Suprapubic skin (tissue), 4 donors: Measurements from ENCODE around the gene SMAD5. TPM values are rescaled to one million over a fixed set of nuclear protein-coding genes. Genes with fewer than 3 reads are reported as not detected.

ENCODE experiments used
- DNase-seq, 2 donors: peaks; one replicate each; pipeline ENCODE4 v3.0.0-alpha.2; 2019; ENCODE audit warnings: low spot score in 2 of 2
- H3K27ac ChIP-seq: fragments of 200-600 bp; sonication (generic); one replicate; pipeline ENCODE4 v1.5.1; 2019
- H3K27me3 ChIP-seq: fragments of 200-600 bp; sonication (generic); one replicate; pipeline ENCODE4 v1.5.1; 2019
- H3K36me3 ChIP-seq: fragments of 200-600 bp; sonication (generic); one replicate; pipeline ENCODE4 v1.5.1; 2019
- H3K4me1 ChIP-seq: fragments of 200-600 bp; sonication (generic); one replicate; pipeline ENCODE4 v1.5.1; 2019
- H3K4me3 ChIP-seq: fragments of 200-600 bp; sonication (generic); one replicate; pipeline ENCODE4 v1.5.1; 2019; ENCODE audit warnings: mild to moderate bottlenecking
- H3K9me3 ChIP-seq: fragments of 200-600 bp; sonication (generic); one replicate; pipeline ENCODE4 v1.5.1; 2019
- EP300 ChIP-seq: sonication (generic); formaldehyde crosslinking; IDR thresholded peaks from one replicate; pipeline ENCODE4 v1.6.1; 2017; ENCODE audit warnings: antibody characterized with exemption
- POLR2A ChIP-seq, 2 donors: fragments of 450-650 bp; IDR thresholded peaks; one replicate each; pipeline ENCODE4 v1.6.1; 2017; ENCODE audit warnings: antibody characterized with exemption in 2 of 2, mild to moderate bottlenecking in 2 of 2, moderate library complexity in 2 of 2
- POLR2AphosphoS5 ChIP-seq, 3 donors: sonication (generic); formaldehyde crosslinking; IDR thresholded peaks; one replicate each; pipeline ENCODE4 v1.6.1; 2017; ENCODE audit warnings: antibody characterized with exemption in 3 of 3
- WGBS: methylation state at CpG from one replicate; pipeline ENCODE4 v1.1.5; 2018; 5-methylcytosine and 5-hydroxymethylcytosine counted together
- total RNA-seq, 4 donors: library from RNA; depleted of rRNA; stranded (reverse); fragments of >200 nt; gene quantifications; one replicate each; pipeline ENCODE4 v1.1.0, GENCODE V29; 2016
- TF ChIP-seq, protein P1 (sequence below), 2 donors: fragments of 200-600 bp in 1 of 2; fragments of 450-650 bp in 1 of 2; sonication (generic) in 1 of 2; IDR thresholded peaks; one replicate each; pipeline ENCODE4 v1.5.1; 2016 to 2019; ENCODE audit warnings: antibody characterized with exemption in 2 of 2, mild to moderate bottlenecking in 1 of 2, moderate library complexity in 1 of 2

Gene SMAD5
- total RNA-seq, 4 donors from 2014 or later, result 63.3 to 119 (median 74.9) TPM

DNA sequence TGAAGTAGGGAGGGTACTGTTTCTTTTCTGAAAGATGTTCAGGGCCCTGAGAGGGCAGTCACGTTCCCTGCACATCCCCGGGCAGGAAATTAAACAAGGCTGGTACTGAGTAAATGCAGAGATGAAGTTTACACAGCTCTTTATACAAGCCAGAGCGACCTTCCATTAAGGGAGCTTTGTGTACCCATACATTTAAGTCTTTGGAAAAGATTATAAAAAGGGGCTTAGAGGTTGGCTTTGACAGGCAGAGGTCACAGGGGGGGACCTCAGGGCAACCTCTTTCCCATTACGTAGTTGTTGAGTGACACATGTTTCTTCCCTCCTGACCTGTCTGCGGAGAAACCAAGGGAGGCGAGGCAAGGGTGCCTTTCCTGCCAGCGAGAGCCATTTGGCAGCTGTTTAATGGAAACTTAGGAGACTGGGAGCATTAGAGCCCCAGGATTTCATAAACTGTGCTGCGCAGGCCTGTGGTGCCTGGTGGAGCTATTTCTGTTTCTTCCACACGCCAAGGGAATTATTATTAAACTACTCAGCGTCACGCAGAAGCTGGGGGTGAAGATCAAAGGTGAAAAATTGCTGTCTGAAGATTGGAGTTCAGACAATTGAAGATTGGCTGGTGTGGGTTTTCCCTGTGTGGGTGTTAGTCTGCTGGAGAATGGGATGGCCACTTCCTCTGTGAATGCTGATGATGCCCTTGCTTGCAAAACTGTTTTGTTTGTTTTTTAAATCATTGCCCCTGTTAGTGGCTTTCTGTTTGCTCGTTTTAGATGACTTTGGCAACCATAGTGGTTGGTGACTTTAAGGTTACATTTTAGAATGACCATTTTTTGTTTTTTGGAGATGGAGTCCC is 63.6 kb downstream of the SMAD5 start:
- peaks cover 24% of the 10 kb centered on the region for H3K4me1 ChIP-seq
- H3K36me3 ChIP-seq, result no peaks in the 10 kb centered on the region
- no peaks in the 10 kb centered on the region for H3K9me3 ChIP-seq
- no peak overlapping the region for H3K27ac ChIP-seq
- TF ChIP-seq, protein P1, sequence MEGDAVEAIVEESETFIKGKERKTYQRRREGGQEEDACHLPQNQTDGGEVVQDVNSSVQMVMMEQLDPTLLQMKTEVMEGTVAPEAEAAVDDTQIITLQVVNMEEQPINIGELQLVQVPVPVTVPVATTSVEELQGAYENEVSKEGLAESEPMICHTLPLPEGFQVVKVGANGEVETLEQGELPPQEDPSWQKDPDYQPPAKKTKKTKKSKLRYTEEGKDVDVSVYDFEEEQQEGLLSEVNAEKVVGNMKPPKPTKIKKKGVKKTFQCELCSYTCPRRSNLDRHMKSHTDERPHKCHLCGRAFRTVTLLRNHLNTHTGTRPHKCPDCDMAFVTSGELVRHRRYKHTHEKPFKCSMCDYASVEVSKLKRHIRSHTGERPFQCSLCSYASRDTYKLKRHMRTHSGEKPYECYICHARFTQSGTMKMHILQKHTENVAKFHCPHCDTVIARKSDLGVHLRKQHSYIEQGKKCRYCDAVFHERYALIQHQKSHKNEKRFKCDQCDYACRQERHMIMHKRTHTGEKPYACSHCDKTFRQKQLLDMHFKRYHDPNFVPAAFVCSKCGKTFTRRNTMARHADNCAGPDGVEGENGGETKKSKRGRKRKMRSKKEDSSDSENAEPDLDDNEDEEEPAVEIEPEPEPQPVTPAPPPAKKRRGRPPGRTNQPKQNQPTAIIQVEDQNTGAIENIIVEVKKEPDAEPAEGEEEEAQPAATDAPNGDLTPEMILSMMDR (IDR thresholded peaks at IDR 0.05), result no peak
- no peak for TF ChIP-seq POLR2A (IDR thresholded peaks at IDR 0.05)
- no peak for TF ChIP-seq EP300
- no peak for TF ChIP-seq POLR2AphosphoS5 (IDR thresholded peaks at IDR 0.05)
- no peak for DNase-seq
- peaks cover 34% of the 10 kb centered on the region for H3K27me3 ChIP-seq
- no peak overlapping the region for H3K4me3 ChIP-seq
- 79% methylated on average over 11 of the region's 12 CpGs for WGBS

DNA sequence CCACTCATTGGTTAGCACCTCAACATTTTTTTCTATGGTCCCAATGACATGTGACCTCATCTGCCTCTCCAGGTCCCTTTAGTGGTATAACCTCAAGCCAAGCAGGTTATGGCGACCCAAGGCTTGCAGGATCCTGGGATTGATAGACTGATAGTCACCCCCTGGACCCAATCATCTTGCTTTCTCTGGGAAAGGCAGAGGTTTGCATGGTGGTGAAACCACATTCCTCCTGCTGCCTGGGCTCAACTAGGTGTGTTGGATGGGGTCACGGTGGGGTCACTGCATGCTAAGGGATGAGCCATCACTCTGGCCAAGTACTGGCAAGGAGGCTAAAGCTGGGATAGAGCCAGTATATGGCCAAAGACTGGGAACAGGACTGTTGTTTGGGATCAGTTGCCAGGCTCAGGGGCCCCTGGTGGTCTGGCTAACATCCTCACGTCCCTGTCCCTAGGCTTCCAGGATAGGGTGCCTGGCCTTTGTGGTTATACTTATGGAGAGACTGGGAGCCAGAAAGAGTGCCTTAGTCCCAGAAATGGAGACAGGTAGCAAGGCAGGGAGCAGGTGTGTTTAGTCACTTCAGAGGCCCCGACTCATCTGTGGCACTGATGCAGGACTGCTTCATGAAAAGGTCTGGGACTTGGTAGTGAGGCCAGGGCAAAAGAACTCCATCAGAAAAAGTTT is 65.0 kb downstream of the SMAD5 start:
- Histone ChIP-seq H3K27me3 (peaks cover 20% of the 10 kb centered on the region), H3K36me3 (no peaks in the 10 kb centered on the region), H3K9me3 (no peaks in the 10 kb centered on the region), H3K27ac (no peak overlapping the region), H3K4me3 (no peak overlapping the region), H3K4me1 (peaks cover 10% of the 10 kb centered on the region)
- whole genome bisulfite sequencing, result 100% methylated on average over 3 of the region's 4 CpGs
- no peak for DNase-seq
- TF ChIP-seq POLR2AphosphoS5 (IDR thresholded peaks at IDR 0.05) (no peak), EP300 (no peak), POLR2A (IDR thresholded peaks at IDR 0.05) (no peak)
- TF ChIP-seq, protein P1 (IDR thresholded peaks at IDR 0.05), result no peak

DNA sequence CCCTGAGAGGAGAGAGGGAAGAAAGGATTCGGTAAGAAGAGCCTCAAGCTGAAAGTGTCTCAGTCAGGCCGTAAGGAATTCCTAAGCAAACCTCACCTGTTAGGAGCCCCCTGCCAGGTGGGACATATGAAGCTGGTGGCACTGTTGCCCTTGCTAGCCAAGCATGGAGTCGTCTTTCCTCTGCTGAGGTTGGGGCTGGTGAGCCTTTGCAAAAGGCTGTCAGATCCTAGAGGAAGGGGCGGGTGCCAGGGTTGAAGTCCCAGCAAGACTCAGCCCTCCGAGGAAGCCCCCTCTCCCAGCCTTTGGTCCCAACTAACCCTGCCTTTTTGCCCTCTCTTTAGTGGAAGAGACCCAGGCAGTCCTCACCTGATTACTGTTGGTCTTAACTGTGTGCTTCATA is 65.8 kb downstream of the SMAD5 start:
- Histone ChIP-seq H3K27ac (no peak overlapping the region), H3K4me1 (peaks cover 2% of the 10 kb centered on the region), H3K36me3 (no peaks in the 10 kb centered on the region), H3K9me3 (no peaks in the 10 kb centered on the region), H3K27me3 (peaks cover 11% of the 10 kb centered on the region), H3K4me3 (no peak overlapping the region)
- no peak for DNase-seq
- TF ChIP-seq EP300 (no peak), POLR2A (IDR thresholded peaks at IDR 0.05) (no peak), POLR2AphosphoS5 (IDR thresholded peaks at IDR 0.05) (no peak)
- TF ChIP-seq, protein P1 (IDR thresholded peaks at IDR 0.05), result no peak
- 87% methylated on average over 5 of the region's 5 CpGs for WGBS

DNA sequence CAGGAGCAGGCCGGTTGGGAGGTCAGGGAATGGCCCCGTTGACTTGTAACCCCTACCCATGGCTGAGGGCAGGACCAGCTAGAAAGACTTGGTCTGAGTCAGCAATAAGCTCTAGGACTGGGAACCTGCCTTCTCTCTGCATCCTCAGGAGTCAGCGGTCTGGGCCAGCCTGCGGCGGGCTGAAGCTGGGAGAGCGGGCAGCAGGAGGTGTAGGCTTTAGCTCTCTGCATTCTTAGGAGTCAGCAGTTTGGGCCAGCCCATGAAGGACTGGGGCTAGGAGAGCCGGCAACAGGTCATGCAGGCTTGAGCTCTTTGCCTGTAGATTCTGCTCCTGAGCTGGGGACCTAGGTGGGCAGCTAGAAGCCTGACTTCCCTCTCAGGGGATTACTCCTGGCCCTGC is 66.8 kb downstream of the SMAD5 start:
- no peak for TF ChIP-seq POLR2AphosphoS5 (IDR thresholded peaks at IDR 0.05)
- TF ChIP-seq EP300, result no peak
- TF ChIP-seq, protein P1 (IDR thresholded peaks at IDR 0.05), result no peak
- TF ChIP-seq POLR2A (IDR thresholded peaks at IDR 0.05), result no peak
- WGBS, result 98% methylated on average over 5 of the region's 7 CpGs

DNA sequence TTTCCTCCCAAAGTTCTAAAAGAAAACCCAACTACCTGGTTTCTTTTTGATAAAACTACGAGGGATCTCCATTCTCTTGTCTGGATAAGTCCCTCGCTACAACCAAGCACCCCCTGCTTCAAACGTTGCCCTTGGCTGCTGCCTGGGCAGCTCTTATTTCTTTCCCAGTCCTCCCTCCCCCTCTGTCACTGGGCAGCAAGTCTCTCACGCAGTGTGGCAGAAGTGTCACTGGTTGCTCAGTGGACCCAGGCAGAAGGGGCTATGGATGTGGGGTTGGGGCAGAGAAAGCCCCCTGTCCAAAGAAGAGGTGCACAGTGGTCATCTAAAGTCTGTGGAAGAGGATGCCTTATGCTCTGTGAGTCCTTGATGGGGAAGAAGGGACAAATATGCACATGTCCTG is 67.5 kb downstream of the SMAD5 start:
- Histone ChIP-seq H3K4me1 (no peaks in the 10 kb centered on the region), H3K4me3 (no peak overlapping the region), H3K9me3 (no peaks in the 10 kb centered on the region), H3K36me3 (no peaks in the 10 kb centered on the region), H3K27me3 (peaks cover 6% of the 10 kb centered on the region), H3K27ac (no peak overlapping the region)
- 58% methylated on average over 4 of the region's 4 CpGs for WGBS
- TF ChIP-seq POLR2A (IDR thresholded peaks at IDR 0.05), result no peak
- no peak for TF ChIP-seq EP300
- TF ChIP-seq POLR2AphosphoS5 (IDR thresholded peaks at IDR 0.05), result no peak
- TF ChIP-seq, protein P1 (IDR thresholded peaks at IDR 0.05), result no peak
- no peak for DNase-seq

More for the DNA sequence above, 66.8 kb downstream of the SMAD5 start:
- Histone ChIP-seq H3K4me3 (no peak overlapping the region), H3K27me3 (peaks cover 6% of the 10 kb centered on the region), H3K4me1 (no peaks in the 10 kb centered on the region), H3K27ac (no peak overlapping the region), H3K36me3 (no peaks in the 10 kb centered on the region), H3K9me3 (no peaks in the 10 kb centered on the region)
- DNase-seq, result no peak
